ENCODE data around the gene CPXM2. TPM values are rescaled to one million over a fixed set of nuclear protein-coding genes. Genes with fewer than 3 reads are reported as not detected.

Gene CPXM2
- total RNA-seq, 3 donors from 2014 or later: 3.1 to 56.1 (median 7.7) TPM

DNA sequence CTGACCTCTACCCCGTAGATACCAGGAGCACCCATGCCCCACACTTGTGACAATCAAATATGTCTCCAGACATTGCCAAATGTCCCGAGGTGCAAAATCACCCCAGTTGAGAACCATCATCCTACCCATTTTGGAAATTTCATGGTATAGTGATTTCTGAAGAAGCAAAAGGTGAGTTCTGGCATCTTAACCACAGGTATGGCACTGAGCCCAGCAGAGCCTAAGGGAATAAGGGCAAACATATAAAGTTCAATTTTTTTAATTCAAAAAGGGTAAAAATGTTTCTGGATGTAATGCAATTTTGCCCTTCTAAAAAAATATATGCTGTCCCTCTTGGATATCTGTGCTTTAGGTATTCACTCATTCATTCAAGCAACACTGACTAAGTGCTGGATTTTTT is 30.5 kb upstream of the CPXM2 start:
- intact Hi-C loops (cut with DNase I, micrococcal nuclease): no loop called here
- Histone ChIP-seq H3K9me3 (peaks cover 5% of the 10 kb centered on the region), H3K4me3 (no peak overlapping the region), H3K4me1 (ENCODE audit: low read depth) (no peaks in the 10 kb centered on the region), H3K36me3 (ENCODE audit: low read depth) (no peaks in the 10 kb centered on the region)
- no peak for TF ChIP-seq CTCF (IDR thresholded peaks at IDR 0.05)
- DNase-seq: no peak
- no peak for ATAC-seq

DNA sequence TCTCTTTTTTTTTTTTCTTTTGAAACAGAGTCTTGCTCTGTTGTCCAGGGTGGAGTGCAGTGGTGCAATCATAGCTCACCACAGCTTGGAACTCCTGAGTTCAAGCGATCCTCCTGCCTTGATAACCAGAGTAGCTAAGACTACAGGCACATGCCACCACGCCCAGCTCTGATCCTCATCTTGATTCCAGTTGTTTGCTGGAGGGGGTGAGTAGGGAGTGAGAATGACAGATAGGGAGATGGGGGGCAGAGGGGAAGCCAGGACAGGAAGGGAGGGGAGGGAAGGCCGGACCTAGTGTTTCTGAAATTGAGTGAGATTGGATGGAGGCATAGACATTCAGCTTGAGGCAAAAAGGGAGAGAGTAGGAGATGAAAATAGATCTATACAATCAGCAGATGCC is 25.2 kb upstream of the CPXM2 start:
- Histone ChIP-seq H3K36me3 (ENCODE audit: low read depth) (no peaks in the 10 kb centered on the region), H3K4me3 (no peak overlapping the region), H3K9me3 (peaks cover 5% of the 10 kb centered on the region), H3K4me1 (ENCODE audit: low read depth) (no peaks in the 10 kb centered on the region)
- intact Hi-C loops (cut with DNase I, micrococcal nuclease): no loop called here
- DNase-seq (no peak), ATAC-seq (no peak)
- no peak for TF ChIP-seq CTCF (IDR thresholded peaks at IDR 0.05)

DNA sequence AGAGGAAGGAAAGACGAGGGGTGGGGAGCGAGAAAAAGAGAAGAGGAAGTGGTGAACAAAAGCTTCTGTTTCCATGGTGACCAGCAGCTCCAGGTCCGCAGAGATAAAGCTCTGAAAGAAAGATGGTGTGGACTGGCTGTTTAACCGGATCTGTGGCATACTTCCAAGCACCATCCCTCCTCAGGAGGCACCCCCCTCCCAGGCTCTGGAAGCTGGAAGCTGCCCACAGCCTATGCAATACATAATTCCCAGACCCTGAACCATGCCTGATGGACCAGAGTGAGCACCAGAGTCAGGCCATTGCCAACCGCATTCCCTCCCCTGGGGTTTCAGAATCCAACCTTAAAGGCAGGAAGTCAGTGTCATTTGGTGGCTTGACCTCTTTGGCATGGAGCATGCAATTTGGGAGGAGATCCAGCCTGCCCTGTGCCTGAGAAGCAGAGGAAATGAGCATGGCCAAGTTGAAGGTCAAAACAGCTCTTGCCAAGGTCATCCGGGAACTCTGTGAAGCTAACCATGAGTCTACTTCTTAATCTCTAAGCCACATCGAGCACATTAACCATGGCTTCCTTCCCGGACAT is 22.2 kb upstream of the CPXM2 start:
- DNase-seq (no peak), ATAC-seq (no peak)
- H3K9me3 ChIP-seq: no peaks in the 10 kb centered on the region
- no peaks in the 10 kb centered on the region for H3K4me1 ChIP-seq (ENCODE audit: low read depth)
- TF ChIP-seq CTCF (IDR thresholded peaks at IDR 0.05): no peak
- H3K36me3 ChIP-seq (ENCODE audit: low read depth): no peaks in the 10 kb centered on the region
- H3K4me3 ChIP-seq: no peak overlapping the region
- intact Hi-C loops (cut with DNase I, micrococcal nuclease): no loop called here

GRCh38 chr10:123912871-123913270 is 21.3 kb upstream of the CPXM2 start:
- intact Hi-C loops (cut with DNase I, micrococcal nuclease): no loop called here
- H3K4me3 ChIP-seq: no peak overlapping the region
- H3K9me3 ChIP-seq: no peaks in the 10 kb centered on the region
- H3K4me1 ChIP-seq (ENCODE audit: low read depth): no peaks in the 10 kb centered on the region
- no peak for ATAC-seq
- no peaks in the 10 kb centered on the region for H3K36me3 ChIP-seq (ENCODE audit: low read depth)
- TF ChIP-seq CTCF (IDR thresholded peaks at IDR 0.05): no peak
- DNase-seq: no peak

DNA sequence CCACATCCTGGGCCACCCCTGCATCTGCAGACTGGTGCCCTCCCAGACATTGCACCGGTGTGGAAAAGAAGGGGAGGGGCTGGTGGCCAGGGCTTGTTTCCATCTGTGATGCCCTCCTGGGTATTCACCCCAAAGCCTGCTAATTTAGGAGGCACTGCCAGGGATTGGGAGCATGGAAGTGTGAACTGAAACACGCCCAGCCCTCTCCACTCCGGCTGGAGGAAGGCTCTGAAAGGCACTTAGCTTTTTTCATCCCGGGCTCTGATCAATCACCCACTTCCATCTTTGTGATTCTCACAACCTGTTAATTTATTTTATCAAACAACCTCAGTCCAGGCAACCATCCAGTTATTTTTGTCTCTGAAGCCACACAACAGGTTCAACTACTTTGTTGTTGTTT is 20.9 kb upstream of the CPXM2 start:
- DNase-seq (no peak), ATAC-seq (no peak)
- no peaks in the 10 kb centered on the region for H3K9me3 ChIP-seq
- H3K4me3 ChIP-seq: no peak overlapping the region
- TF ChIP-seq CTCF (IDR thresholded peaks at IDR 0.05): no peak
- no peaks in the 10 kb centered on the region for H3K36me3 ChIP-seq (ENCODE audit: low read depth)
- intact Hi-C loops (cut with DNase I, micrococcal nuclease): no loop called here
- no peaks in the 10 kb centered on the region for H3K4me1 ChIP-seq (ENCODE audit: low read depth)

DNA sequence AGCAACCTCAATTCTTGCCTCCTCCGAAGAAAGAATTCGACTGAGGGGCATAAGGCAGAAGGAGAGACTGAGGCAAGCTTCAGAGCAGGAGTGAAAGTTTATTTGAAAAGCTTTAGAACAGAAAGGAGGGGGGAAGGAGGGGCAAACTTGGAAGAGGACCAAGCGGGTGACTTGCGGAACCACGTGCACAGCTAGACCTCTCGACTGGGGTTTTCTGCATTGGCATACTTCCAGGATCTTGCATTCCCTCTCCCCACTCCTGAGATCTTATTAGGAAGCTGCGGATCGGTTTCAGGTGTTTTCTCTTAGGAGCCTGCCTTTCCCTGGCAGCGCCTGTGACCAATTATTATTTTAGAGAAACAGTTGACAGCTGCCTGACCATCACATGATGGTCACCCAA is 20.3 kb upstream of the CPXM2 start:
- no peak for DNase-seq
- no peak overlapping the region for H3K4me3 ChIP-seq
- ATAC-seq: no peak
- H3K4me1 ChIP-seq (ENCODE audit: low read depth): no peaks in the 10 kb centered on the region
- TF ChIP-seq CTCF (IDR thresholded peaks at IDR 0.05): no peak
- no peaks in the 10 kb centered on the region for H3K36me3 ChIP-seq (ENCODE audit: low read depth)
- no peaks in the 10 kb centered on the region for H3K9me3 ChIP-seq
- intact Hi-C loops (cut with DNase I, micrococcal nuclease): no loop called here

Data from mucosa of descending colon (tissue), 3 donors.